HG03457 (cell line): Measurements from ENCODE around the gene RASGRF2.

Experiments used
- ATAC-seq: cut with Tn5 transposase; IDR thresholded peaks from one replicate; pipeline ENCODE4 v1.9.1; 2021; ENCODE audit warnings: moderate number of reproducible peaks; ENCODE audit not compliant: unreplicated experiment

RASGRF2 gene

DNA sequence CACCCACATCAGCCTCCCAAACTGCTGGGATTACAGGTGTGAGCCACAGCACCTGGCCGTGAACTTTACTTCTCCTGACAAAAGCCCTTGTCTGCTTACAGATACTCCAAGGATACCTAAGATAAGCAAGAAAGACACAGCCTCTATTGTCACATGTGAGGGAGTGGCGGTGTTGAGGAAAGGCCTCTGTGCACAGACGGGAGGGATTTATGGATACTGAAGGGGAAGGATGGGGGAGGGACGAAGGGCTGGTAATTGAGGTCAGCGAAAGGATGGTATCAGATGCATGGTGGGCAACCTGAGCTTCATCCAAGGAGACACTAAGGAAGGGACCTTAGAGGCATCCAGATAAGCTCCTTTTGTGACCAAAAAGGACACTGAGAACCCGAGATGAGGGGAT, 206.3 kb downstream of the RASGRF2 start:
- ATAC-seq: no peak

DNA sequence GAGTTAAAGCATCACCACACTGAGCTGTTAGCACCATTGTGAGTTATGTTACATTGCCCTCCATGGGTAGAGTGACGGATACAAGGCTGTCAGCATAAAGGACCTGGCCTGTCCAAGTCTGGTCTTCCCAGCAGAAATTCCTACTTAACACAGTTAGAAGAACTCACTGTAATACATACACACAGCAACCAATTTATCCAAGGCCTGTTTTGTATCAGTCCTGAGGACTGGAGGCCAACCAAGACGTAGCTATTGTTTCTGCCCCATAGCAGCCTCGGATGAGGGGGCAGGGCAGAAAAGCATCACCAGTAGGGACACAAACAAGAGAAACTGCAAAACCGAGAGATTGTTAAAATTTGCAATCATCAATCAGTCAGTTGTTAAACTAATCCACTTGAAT, 206.9 kb downstream of the RASGRF2 start:
- no peak for ATAC-seq

DNA sequence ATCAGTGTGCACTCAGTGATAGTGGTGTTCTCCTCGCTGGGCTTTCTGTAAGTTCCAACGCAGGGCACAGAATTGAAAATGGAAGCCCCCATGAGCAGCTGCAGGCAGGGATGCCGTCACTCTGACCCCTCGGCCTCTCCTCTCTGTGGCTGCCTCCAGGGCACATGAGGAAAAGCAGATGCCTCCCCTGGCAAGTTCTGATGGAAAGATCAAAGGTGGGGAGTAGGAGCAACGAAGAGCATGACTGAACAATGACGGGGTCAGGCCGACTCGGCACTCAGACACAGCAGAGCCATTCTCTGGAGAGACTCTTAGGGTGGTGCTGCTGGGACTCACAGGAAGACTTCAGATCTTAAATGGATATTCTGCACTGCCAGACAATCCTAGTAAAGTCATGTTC, 207.4 kb downstream of the RASGRF2 start:
- no peak for ATAC-seq

DNA sequence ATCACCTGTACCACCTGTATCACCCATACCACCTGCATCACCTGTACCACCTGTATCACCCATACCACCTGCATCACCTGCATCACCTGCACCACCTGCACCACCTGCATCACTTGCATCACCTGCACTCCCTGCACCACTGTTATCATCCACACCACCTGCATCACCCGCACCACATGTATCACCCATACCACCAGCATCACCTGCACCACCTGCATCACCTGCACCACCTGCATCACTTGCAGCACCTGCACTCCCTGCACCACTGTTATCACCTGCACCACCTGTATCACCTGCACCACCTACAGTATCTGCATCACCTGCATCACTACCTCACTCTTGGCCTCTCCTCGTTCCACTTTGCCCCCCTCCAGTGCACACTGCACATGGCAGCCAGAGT, 209.8 kb downstream of the RASGRF2 start:
- ATAC-seq: no peak

DNA sequence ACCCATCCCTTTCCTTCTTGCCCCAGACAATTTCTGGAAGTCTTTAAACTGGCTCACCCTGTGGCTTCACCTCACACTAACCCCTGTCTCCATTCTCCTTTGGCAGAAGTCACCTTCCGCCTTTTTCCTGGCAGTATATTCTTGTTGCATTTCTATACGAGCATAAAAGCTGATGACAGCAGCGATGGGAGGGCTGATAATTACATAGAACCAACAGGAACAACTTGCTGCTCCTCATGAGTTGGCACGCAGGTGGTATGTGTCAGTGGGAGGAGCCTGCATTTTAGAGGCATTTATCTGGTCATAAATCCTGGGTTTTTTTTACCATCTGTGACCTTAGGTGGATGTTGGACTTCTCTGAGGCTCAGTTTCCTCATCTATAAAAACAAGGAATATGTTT, 211.6 kb downstream of the RASGRF2 start:
- ATAC-seq: no peak

DNA sequence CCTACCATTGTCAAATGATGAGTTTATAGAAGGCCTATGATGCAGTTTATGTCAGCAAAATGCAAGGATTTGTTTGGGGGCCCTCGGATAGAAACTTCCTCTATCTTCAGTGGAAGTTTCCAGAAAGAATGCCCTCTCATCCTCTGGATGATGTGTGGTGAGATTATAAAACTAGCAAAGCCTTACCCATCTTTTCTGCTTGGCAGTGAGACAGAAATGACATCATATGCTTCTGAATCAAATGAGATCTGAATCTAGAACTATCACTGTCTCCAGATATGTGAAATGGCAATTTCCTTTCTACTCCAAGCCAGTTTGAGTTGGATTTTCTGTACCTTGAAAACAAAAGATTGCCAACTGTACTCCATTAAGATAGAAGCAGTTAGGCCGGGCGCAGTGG, 212.5 kb downstream of the RASGRF2 start:
- no peak for ATAC-seq

DNA sequence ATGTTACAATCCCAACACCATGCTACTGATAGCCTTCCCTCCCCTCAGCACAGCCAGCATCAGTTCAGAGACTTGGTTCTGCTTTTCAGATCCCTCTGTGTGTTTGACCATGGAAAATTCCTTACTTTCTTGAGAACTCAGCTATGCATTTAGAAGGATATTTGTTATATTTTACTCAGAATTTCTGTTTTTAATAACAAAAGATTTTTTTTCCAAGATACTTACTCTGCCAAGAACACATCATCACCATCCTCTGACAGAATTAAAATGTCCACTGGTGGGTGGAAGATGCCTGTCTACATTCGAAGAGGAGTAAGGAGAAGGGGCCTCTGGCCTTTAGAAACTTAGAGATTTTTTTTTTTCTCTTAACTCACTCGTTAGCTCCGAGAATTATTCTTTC, 216.9 kb downstream of the RASGRF2 start:
- no peak for ATAC-seq

DNA sequence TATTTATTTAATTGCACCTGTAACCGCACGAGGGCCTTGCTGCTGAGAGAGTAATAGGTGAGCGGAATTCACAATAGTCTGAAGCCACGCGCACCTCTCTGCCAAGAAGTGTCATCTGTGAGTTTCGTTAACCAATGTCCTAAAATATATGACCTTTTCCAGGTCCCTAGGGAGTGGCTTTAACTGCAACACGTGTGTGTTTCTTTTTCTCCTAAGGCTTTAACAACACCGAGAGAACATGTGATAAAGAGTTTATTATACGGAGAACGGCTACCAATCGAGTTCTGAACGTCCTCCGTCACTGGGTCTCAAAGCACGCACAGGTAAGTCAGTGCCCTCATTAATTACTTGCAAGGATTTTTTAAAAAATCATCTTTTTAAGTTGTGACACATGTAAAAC, 219.8 kb downstream of the RASGRF2 start:
- ATAC-seq: no peak

DNA sequence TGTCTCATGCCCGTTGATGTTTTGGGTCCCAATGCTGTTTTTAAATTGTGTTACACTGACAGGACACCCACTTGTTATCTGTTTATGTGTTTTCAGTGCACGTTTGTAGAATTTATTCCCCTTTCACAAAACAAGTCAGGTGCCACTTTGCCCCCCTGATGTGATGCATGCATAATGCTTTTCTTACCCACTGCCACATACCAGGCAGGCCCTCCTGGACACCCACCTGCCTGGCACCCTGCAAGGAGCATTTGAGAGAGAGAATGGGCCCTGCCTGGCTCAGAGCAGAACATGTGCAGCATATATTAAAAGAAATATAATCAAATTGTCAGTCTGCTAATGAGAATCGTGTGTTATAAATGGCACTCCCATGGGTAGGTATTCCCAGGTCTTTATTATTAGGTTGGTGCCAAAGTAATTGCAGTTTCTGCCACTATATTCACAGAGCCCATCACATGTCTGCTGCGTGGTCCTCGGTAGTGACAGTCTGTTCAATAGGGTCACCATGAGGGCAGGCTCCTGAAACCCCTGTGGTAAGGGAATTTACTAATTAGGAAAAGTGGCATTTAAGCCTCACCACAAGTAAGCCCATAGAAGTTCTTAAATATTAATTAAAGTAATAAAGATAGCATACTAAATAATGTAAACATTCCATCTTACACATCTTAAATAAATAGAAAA, 220.8 kb downstream of the RASGRF2 start:
- no peak for ATAC-seq

DNA sequence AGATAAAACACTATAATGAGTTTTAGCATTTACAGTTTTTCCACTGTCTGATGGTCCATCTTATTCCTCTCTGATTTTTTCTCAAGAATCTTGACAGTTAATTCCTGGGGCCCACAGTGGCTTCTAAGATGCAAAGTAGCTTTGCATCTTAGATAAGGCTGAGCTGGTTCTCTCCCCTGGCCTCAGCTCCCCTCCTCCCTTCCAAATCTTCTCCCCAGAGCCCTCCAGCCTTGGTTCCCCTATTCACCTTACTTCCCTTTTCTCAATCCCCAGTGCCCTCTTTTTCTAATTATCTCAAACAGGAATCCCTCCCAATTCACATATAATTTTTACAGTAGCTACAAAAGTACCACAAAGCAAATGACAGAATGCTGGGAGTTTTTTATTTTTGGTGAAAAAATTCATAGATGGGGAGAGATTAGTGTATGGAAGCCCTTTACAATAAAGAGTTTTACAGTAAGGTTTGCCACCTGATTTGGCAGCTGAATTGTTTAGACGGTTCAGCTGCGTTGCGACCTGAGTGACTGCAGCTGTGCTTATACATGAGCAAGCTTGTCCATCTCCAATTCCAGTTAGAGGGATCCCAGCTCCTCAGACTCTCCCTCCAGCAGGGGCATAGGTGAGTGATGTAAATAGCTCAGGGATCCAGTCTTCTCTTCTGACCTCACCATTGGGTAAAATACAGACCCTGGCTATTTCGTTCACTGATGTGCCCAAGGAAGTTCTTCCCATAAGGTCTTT, 221.6 kb downstream of the RASGRF2 start:
- ATAC-seq: no peak

DNA sequence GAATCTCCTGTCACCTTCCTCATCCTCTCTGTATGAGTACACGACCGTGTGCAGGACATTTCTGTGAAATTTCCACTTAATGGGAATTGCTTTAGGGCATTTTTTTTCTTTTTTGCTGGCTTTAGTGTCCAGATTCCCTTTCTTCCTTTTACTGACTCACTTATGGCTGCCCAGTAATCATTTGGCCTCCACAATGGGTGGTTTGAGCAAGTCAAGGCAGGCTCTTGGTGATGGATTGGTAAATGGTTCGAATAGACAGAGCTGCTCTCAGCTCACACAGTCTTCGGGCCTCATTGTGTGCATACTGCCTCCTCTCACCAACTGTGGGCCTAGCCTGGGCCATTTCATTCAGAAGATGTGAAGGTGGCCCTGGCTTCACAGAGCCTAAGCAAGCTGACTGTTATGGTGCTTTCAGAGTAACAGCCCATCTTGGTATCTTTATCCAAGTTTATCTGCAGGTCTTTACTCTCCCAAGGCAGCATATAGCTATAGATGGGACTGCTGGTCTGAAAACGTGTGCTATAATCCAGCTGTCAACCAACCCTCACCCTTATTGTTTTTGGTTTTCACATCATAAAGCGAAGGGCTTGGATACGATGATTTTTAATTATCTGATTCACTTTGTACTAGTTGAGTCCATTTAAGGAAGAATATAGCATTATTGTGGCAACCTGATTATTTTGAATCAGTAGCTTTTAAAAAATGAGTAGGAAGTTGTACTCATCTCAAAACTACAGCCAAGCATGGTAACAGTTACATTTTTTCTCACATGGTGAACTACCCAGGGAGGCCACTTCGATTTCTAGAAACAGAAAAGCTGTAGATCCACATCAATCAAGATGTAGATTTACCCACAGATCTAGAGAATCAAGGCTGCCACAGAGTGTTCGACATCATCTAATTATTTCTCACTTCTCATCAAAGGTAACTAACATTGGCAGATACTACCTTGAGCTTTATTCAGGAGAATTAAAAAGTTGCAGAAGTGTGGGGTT, 222.5 kb downstream of the RASGRF2 start:
- no peak for ATAC-seq

DNA sequence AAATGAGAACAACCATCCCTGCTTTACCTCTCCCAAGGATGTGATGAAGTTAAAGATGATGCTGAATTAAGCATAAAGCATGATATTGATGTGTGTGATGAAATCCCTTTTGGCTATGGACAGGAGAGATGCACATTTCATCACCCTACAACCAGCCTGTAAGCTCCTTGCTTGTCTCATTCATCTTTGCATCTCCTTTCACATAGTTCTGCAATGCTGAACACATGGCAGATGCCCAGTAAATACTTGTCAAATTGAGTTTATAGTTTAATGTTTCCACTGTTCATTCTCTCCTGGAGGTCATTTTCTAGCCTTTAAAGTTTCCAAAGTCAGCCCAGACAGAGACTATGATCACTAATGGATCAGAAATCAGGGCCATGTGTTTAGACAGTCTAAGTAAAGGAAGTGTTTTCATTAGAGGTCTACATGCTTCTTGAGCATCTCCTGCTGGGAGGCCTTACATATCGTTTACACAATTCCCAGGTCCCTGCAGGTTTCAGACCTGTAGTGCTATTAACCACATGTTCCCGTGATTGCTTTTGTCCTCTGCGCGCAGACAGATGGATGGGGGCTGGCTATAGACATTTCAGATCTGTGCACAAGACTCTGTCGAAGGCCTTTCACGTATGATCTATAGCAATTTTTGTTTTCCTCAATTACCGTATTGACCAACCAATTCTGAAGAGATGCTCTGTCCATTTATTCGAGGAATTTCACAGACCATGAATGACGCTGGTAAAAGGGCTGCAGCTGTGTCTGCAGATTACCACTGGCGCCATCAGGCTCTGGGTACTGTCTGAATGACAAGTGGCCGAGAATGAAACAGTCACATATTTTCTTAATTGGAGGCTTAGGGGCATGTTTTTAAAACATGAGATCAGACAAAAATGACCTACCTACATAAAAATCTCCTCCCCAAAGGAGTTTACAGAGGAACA, 223.9 kb downstream of the RASGRF2 start:
- ATAC-seq: no peak

DNA sequence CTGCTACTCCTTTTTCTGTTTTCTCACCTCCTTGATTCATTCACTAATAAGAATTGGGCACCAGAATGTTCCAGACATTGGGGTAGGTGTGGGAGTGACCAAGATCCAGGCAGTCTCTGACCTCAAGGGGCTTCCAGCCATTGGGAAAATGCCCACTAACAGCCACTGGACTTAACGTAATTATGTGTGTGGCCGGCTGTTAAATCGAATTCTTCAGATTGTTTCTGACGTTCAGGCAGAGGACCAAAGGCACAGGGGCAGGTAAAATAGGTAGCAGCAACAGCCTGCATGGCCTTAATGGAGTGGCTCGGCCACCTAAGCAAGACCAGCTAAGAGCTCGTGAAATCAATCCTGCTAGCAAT, 224.6 kb downstream of the RASGRF2 start:
- ATAC-seq: no peak

DNA sequence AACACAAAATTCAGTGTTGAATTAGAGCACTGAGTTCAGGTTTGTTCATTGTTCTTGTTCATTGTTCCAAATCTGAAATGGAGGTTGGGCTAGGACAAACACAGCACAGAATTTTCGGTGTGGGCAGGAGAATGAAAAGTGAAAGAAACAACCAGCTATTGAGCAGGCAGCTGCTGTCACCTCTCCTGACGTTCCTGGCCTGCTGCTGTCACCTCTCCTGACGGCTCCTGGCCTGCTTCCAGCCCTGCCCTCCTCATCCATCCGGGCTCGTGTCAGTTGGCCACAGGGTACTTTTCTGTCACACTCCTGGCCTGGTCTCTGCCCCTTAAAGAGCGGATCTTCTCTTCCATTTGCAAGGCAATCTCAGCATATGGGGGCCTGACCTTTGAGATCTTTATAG, 227.7 kb downstream of the RASGRF2 start:
- no peak for ATAC-seq

DNA sequence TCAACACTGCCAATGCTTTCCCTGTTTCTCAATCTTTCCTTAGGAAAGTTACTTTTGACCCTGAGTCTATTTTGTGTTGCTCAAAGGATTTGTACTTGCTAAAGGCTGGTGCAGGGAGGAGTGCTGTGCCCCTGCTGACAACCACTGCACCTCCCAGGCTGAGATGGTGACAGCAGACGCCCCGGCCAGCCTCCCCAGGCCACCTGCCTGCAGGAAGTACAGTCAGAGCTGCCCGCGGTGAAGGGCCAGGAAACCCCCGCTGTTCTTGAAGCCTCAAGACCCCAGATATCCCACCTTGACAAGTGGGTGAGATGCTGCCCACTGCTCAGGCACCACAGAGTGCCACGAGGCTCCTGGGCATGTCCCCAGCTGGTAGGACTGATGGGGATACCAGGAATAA, 228.8 kb downstream of the RASGRF2 start:
- ATAC-seq: no peak

DNA sequence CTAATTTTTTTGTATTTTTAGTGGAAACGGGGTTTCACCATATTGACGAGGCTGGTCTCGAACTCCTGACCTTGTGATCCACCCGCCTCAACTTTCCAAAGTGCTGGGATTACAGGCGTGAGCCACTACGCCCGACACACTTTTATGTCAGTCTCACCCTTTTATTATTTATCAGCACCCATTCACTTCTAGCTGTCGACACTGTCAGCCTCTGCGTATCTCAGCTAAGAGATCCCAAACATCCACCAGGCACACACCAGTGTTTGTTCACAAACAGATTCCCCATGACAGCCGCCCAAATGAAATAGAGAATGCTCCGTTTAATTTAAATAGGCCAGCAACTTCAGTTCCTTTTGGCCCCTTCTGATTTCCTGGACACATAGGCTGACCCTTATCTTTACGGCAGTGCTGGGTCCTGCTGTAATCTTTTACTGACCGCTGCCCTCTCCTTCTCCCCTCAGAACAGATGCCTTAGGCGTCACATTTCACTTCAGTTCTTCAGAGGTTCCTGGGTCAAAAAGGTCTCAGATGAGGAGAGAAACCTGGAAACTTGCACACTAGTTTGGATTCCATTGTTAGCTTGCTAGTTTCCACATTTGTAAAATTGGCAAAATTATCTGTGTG, 229.8 kb downstream of the RASGRF2 start:
- no peak for ATAC-seq

DNA sequence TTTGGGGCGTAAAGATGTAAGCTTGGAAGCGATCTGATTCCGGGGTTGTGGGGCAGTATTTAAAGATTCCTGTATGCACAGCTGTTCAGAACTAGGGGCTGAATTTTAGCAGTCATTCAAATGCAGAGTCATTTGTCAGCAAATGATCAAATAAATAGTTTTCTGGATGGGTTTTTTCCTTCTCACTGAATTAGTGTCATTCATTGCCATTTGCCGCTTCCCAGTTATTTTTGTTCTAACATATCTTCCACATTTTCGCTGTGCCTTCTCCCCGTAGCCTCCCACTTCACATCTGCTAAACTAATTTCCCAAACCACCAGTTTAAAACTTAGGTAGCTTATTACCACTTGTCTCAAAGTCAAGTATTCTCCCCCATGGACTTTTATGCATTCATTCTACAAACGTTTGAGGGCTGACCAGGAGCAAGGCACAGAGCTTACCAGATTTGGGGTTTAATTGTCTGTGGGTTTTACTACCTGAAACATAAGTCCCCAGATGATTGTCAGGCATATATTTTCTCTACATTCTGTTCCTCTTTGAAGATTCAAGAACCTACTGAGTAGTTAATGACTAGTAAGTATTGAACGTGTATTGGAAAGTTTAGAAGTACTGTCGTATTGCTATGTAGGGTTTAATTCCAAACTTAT, 231.7 kb downstream of the RASGRF2 start:
- no peak for ATAC-seq

DNA sequence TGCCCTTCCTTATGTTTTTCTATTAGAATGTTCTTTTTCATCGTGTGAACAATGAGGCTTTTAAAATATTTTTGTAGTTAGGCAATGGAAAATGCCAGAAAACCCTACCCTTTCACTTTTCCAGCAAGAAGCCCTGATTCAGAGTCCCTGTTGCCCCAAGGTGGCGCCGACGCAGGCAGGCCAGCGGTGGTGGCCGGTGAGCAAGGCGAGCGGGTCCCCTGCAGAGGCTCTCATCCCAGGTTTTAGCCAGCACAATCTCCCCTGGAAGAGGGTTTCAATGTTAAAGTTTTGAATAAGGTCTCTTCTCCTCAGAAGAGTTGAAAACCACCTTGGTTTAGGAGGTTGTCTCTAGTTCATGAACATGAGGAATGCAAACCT, 232.2 kb downstream of the RASGRF2 start:
- ATAC-seq: no peak

DNA sequence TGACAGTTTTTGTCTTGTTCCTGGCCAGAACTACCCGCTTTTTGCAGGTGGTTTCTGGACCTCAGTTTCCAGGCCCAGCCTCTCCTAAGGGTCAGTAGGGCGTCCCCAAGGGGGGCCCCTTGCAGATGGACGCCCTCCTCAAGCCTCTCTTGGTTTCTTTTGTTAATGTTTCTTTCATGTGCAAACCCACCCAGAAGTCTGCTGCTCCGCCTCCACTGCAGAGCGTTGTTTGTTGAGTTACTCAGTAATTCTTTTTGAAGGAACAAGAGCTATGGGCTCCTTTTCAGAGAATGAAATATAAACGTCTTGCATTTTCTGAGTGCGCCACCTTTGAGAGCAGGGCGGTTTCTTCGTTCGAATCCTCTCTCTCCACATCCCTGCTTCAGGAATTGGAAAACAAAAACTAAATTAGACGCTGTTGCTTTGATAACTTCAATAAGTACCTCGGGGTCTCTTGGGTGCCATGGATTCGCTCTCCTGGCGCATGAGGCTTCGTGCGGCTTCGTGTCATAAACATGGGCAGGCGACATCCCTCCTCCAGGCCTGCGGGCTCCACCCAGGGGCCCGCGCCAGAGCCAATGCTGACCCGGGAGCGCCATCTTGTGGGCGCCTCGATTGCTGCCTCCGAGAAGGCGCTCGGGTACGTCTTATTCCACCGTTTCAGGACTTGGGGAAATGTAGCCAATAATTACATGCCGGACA, 234.6 kb downstream of the RASGRF2 start:
- peak; percentile 87 for ATAC-seq
